Myocyte (in vitro differentiated cells): Measurements from ENCODE around the gene MKLN1. TPM values are rescaled to one million over a fixed set of nuclear protein-coding genes. Genes with fewer than 3 reads are reported as not detected.

Source experiments
- DNase-seq: peaks from one replicate; pipeline ENCODE4 v3.0.0-alpha.2; 2012; ENCODE audit warnings: low read depth
- total RNA-seq: library from RNA; depleted of rRNA; stranded (reverse); fragments of >200 nt; gene quantifications from 2 replicates; pipeline ENCODE4 v1.2.3, GENCODE V29; 2014

Gene MKLN1
- total RNA-seq, 1 donor from 2014 or later = 38.0 TPM

- DNase-seq = no peak
These were observed 20.0 kb upstream of the MKLN1 start for GRCh38 chr7:131307627-131308026.

- no peak for DNase-seq
These were observed 14.8 kb upstream of the MKLN1 start for GRCh38 chr7:131312838-131313237.

GRCh38 chr7:131320603-131321002, 7.1 kb upstream of the MKLN1 start:
- no peak for DNase-seq

- DNase-seq = no peak
These were observed 6.0 kb upstream of the MKLN1 start for GRCh38 chr7:131321656-131322055.

- DNase-seq = no peak
These were observed 5.6 kb upstream of the MKLN1 start for GRCh38 chr7:131322061-131322460.

- no peak for DNase-seq
These were observed 4.8 kb upstream of the MKLN1 start for GRCh38 chr7:131322861-131323260.

GRCh38 chr7:131325179-131325840, 2.4 kb upstream of the MKLN1 start:
- no peak for DNase-seq

GRCh38 chr7:131326576-131326975, 1.1 kb upstream of the MKLN1 start:
- no peak for DNase-seq

- DNase-seq = peak; percentile 77
These were observed 539 bp upstream of the MKLN1 start for GRCh38 chr7:131327049-131327625.

- peak; percentile 38 for DNase-seq
These were observed 900 bp downstream of the MKLN1 start for GRCh38 chr7:131328377-131329175.

GRCh38 chr7:131329176-131329570, 1.5 kb downstream of the MKLN1 start:
- DNase-seq = peak; percentile 27

- no peak for DNase-seq
These were observed 2.6 kb downstream of the MKLN1 start for GRCh38 chr7:131330299-131330698.

- DNase-seq = no peak
These were observed 4.1 kb downstream of the MKLN1 start for GRCh38 chr7:131331806-131332205.

GRCh38 chr7:131332729-131333128, 5.1 kb downstream of the MKLN1 start:
- DNase-seq = peak; percentile 32

GRCh38 chr7:131335639-131336381, 8.1 kb downstream of the MKLN1 start:
- DNase-seq = no peak

- DNase-seq = peak; percentile 46
These were observed 9.3 kb downstream of the MKLN1 start for GRCh38 chr7:131336956-131337355.

GRCh38 chr7:131338173-131338572, 10.5 kb downstream of the MKLN1 start:
- no peak for DNase-seq

- no peak for DNase-seq
These were observed 11.2 kb downstream of the MKLN1 start for GRCh38 chr7:131338691-131339390.

- DNase-seq = no peak
These were observed 14.0 kb downstream of the MKLN1 start for GRCh38 chr7:131341690-131342089.

GRCh38 chr7:131342864-131343442, 15.3 kb downstream of the MKLN1 start:
- no peak for DNase-seq
